Endothelial cell of umbilical vein (primary cell): ENCODE data around the gene TRIM3. TPM values are rescaled to one million over a fixed set of nuclear protein-coding genes. Genes with fewer than 3 reads are reported as not detected.

Experiments
- BruUV-seq: library from RNA; stranded (reverse); fragments of 400-500 nt; replicated peaks from 2 replicates; lab custom pipeline; 2021; lab: Mats Ljungman, UMichigan
- CTCF ChIA-PET: fragments of 300-600, 350-600 bp; sonication (Branson Sonifier 250); formaldehyde crosslinking; loops from one replicate; lab custom pipeline; 2021; ENCODE audit warnings: antibody characterized with exemption, inconsistent platforms; lab: Charles Lee
- POLR2A ChIA-PET: fragments of 300-600, 350-600 bp; sonication (Branson Sonifier 250); formaldehyde crosslinking; loops from one replicate; lab custom pipeline; 2021; ENCODE audit warnings: antibody characterized with exemption, inconsistent platforms; lab: Charles Lee
- DNase-seq: peaks from one replicate; pipeline ENCODE4 v3.0.0-alpha.2; 2011; ENCODE audit warnings: low read depth, low spot score
- FAIRE-seq: peaks from 2 replicates; lab custom pipeline; 2011; peaks lifted over from hg19 to GRCh38; lab: Jason Lieb, UNC
- H2AFZ ChIP-seq: 2 replicates; pipeline ENCODE4 v1.6.0; 2012; ENCODE audit warnings: low read depth, low read length, control low read depth, inconsistent platforms
- H3K27ac ChIP-seq: 2 replicates; pipeline ENCODE4 v1.5.1; 2011; ENCODE audit warnings: low read depth, mild to moderate bottlenecking, control low read depth, low read length, moderate library complexity; ENCODE audit not compliant: insufficient read depth
- H3K27me3 ChIP-seq, 2 experiments: 2 replicates each; pipeline versions ENCODE4 v1.6.0 to v1.6.1; 2011; ENCODE audit warnings: low read length in 2 of 2, mixed read lengths in 1 of 2; ENCODE audit not compliant: control insufficient read depth in 2 of 2, insufficient read depth in 2 of 2
- H3K36me3 ChIP-seq, 2 experiments: 2 replicates in 1 of 2; 3 replicates in 1 of 2; pipeline ENCODE4 v1.5.1; 2011; ENCODE audit warnings: low read length in 2 of 2, mild to moderate bottlenecking in 1 of 2, moderate library complexity in 1 of 2; ENCODE audit not compliant: control insufficient read depth in 2 of 2, insufficient read depth in 2 of 2; ENCODE audit errors: extremely low read depth in 1 of 2
- H3K4me1 ChIP-seq: 3 replicates; pipeline ENCODE4 v1.5.1; 2011; ENCODE audit warnings: mild to moderate bottlenecking, low read length; ENCODE audit not compliant: control insufficient read depth, insufficient read depth; ENCODE audit errors: extremely low read depth
- H3K4me2 ChIP-seq: 2 replicates; pipeline ENCODE4 v1.6.1; 2011; ENCODE audit warnings: low read length, control low read depth, mixed read lengths; ENCODE audit not compliant: insufficient read depth
- H3K4me3 ChIP-seq, 3 experiments: fragments of 200-600 bp in 1 of 3; sonication (generic), shearing (Covaris generic) in 1 of 3; replicated peaks in 1 of 3; 2 replicates each; pipeline ENCODE4 v1.5.1; 2011 to 2016; ENCODE audit warnings: control low read depth in 3 of 3, low read length in 3 of 3, mild to moderate bottlenecking in 2 of 3, inconsistent platforms in 1 of 3, low read depth in 1 of 3, moderate library complexity in 1 of 3; ENCODE audit not compliant: insufficient read depth in 1 of 3
- H3K79me2 ChIP-seq: 2 replicates; pipeline ENCODE4 v1.6.0; 2012; ENCODE audit warnings: low read length, inconsistent platforms; ENCODE audit not compliant: control insufficient read depth, insufficient read depth
- H3K9ac ChIP-seq: replicated peaks from 2 replicates; pipeline ENCODE3; 2011; ENCODE audit warnings: low read length, control low read depth; ENCODE audit not compliant: insufficient read depth; ENCODE audit errors: extremely low read depth
- H3K9me1 ChIP-seq: replicated peaks from 3 replicates; pipeline ENCODE4 v1.6.0; 2011; ENCODE audit warnings: mild to moderate bottlenecking, low read length; ENCODE audit not compliant: control insufficient read depth, insufficient read depth; ENCODE audit errors: extremely low read depth
- H3K9me3 ChIP-seq: replicated peaks from 2 replicates; pipeline ENCODE4 v1.5.1; 2012; ENCODE audit warnings: low read length, inconsistent platforms; ENCODE audit not compliant: control insufficient read depth, insufficient read depth
- H4K20me1 ChIP-seq: replicated peaks from 2 replicates; pipeline ENCODE3; 2011; ENCODE audit warnings: mild to moderate bottlenecking, low read length; ENCODE audit not compliant: control insufficient read depth, insufficient read depth; ENCODE audit errors: extremely low read depth
- EZH2 ChIP-seq: IDR thresholded peaks from 2 replicates; pipeline ENCODE4 v1.6.1; 2012; ENCODE audit warnings: borderline replicate concordance, low read depth, mild to moderate bottlenecking, moderate library complexity, low read length, inconsistent platforms; ENCODE audit not compliant: severe bottlenecking
- JUN ChIP-seq: IDR thresholded peaks from 2 replicates; pipeline ENCODE4 v1.6.1; 2011; ENCODE audit warnings: borderline replicate concordance, low read depth; ENCODE audit not compliant: insufficient read length, insufficient read depth
- POLR2A ChIP-seq: IDR thresholded peaks from 2 replicates; pipeline ENCODE4 v1.6.1; 2012; ENCODE audit warnings: low read depth, mild to moderate bottlenecking, control low read depth, low read length
- dilution Hi-C: fragments of 300-500 bp; cut with MboI; formaldehyde crosslinking; loops from one replicate; pipeline ENCODE4 v1.15.0; 2019; ENCODE audit warnings: low sequenced_read_pairs; ENCODE audit not compliant: extremely low pct_ligation_motif_present
- intact Hi-C: fragments of 100-400 bp; cut with micrococcal nuclease; formaldehyde crosslinking; loops from one replicate; pipeline ENCODE4 v1.10.0; 2022
- polyA plus RNA-seq, 4 experiments: library from polyadenylated mRNA; depleted of rRNA in 3 of 4; stranded (reverse) in 3 of 4; unstranded in 1 of 4; fragments of >200 nt; gene quantifications; 2 replicates each; pipeline versions ENCODE4 v1.2.1 to v1.2.3, GENCODE V29; 2011 to 2012; ENCODE audit warnings: missing spikeins in 1 of 4
- total RNA-seq: library from RNA; stranded (reverse); gene quantifications from 2 replicates; pipeline ENCODE4 v1.2.3, GENCODE V29; 2021
- TF ChIP-seq, protein P1 (sequence below), 2 donors: IDR thresholded peaks; 1 replicate in 1 of 2; 2 replicates in 1 of 2; pipeline ENCODE4 v1.5.1; 2011; ENCODE audit warnings: low read length in 2 of 2, mild to moderate bottlenecking in 2 of 2, moderate library complexity in 2 of 2, control low read depth in 1 of 2, inconsistent platforms in 1 of 2, low read depth in 1 of 2; ENCODE audit not compliant: insufficient read depth in 1 of 2; ENCODE audit errors: extremely low read depth in 1 of 2

TRIM3 gene
- total and polyA plus RNA-seq, 2 donors (not counting 3 experiments of a cell fraction or from before 2014, with no cell fraction given): 21.8 to 29.2 TPM

DNA sequence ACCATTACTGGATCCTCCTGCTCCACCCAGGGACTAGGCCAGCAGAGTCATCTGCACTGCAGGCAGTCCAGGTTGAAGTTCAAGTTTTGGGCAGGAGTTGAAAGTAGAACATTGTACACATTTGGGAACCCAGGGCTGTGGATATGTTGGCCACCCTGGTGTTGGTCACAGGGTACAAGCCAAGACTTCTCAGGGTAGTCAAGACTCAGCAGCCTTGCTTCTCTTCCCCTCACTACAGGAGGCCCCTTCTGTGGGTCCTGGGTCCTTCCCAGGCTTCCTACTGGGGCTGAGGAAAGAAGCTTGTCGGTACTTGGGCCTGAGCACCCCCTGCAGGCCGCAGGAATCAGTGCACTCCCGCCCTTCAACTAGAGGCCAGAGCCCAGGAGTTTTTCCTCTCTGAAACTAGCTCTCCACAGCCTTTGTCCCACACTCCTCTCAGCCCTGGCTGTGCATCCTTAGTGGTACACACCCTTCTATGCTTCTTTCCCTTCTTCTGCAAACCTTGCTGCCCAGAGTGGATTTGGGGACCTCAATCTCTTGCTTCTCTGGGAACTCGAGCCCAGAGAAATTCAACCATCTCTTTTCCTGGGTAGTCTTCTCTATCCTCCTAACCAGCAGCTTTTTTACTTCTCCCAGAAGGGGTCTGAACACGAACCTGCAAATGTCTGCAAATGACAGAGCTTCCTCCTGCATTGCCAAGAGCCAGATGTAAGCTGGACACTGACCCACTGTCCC is 30.3 kb downstream of the TRIM3 start:
- peak; percentile 90 for FAIRE-seq
- intact Hi-C loops: loop anchor here (1.0 to 2.0 kb wide), 3 partner anchors 29 to 64 kb away; partner anchors contain the start of genes SMPD1 and TRIM3
- POLR2A ChIA-PET: interaction anchor here (1.2 to 1.3 kb wide), 2 partner anchors 24 to 65 kb away, joined by 3 to 12 read pairs; partner anchors contain the start of gene APBB1
- Histone ChIP-seq H3K4me3 (no peak overlapping the region), H3K4me2 (no peak overlapping the region), H4K20me1 (no peaks in the 10 kb centered on the region), H3K27me3 (no peaks in the 10 kb centered on the region), H3K9me1 (no peaks in the 10 kb centered on the region), H3K36me3 (peaks cover 0 to 2% of the 10 kb centered on the region in 2 experiments), H3K9ac (no peak overlapping the region), H3K79me2 (no peaks in the 10 kb centered on the region), H3K9me3 (no peaks in the 10 kb centered on the region), H2AFZ (no peak overlapping the region), H3K4me1 (no peaks in the 10 kb centered on the region), H3K27ac (no peak overlapping the region)
- dilution Hi-C loops: no loop called here
- peak; percentile 56 for DNase-seq
- CTCF ChIA-PET: interaction anchor here (0.7 to 9.9 kb wide), 48 partner anchors 9 to 420 kb away, joined by 3 to 638 read pairs (median 6); partner anchors contain the start of genes APBB1, ARFIP2, MRPL17 and SMPD1
- TF ChIP-seq EZH2: no peak
- TF ChIP-seq POLR2A: no peak
- TF ChIP-seq JUN: no peak
- TF ChIP-seq, protein P1, sequence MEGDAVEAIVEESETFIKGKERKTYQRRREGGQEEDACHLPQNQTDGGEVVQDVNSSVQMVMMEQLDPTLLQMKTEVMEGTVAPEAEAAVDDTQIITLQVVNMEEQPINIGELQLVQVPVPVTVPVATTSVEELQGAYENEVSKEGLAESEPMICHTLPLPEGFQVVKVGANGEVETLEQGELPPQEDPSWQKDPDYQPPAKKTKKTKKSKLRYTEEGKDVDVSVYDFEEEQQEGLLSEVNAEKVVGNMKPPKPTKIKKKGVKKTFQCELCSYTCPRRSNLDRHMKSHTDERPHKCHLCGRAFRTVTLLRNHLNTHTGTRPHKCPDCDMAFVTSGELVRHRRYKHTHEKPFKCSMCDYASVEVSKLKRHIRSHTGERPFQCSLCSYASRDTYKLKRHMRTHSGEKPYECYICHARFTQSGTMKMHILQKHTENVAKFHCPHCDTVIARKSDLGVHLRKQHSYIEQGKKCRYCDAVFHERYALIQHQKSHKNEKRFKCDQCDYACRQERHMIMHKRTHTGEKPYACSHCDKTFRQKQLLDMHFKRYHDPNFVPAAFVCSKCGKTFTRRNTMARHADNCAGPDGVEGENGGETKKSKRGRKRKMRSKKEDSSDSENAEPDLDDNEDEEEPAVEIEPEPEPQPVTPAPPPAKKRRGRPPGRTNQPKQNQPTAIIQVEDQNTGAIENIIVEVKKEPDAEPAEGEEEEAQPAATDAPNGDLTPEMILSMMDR (IDR thresholded peaks at IDR 0.05; ENCODE audit: extremely low read depth in 1 of 2, insufficient read depth in 1 of 2, low read depth in 1 of 2, low read length in 2 of 2): peak; percentile 78 to 93
- BruUV-seq: no TSS peak
